Measurements from ENCODE around the gene P2RX5.

Gene P2RX5

DNA sequence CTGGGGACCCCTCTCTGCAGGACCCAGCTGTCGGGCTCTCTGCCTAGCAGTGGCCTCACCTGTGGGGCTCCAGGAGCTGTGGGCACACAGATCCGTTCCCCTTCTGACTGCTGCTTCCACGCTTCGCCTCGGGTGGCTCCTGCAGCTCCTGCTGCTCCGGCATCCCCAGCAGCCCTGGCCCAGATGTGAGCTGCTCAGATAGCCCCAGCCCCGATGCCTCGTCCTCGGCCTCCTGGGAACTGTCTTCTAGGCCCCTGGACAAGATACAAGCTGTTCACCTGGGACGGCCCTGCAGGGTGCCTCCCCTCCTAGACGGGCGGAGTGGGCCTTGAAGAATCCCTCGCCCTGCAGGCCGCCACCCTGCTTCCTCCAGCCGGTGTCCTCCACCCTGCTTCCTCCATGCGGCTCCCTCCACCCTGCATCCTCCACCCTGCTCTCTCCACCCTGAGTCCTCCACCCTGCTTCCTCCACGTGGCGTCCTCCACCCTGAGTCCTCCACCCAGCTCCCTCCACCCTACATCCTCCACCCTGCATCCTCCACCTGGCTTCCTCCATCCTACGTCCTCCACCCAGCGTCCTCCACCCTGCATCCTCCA, 16.3 kb downstream of the P2RX5 start:
- DNase-seq, result no peak

DNA sequence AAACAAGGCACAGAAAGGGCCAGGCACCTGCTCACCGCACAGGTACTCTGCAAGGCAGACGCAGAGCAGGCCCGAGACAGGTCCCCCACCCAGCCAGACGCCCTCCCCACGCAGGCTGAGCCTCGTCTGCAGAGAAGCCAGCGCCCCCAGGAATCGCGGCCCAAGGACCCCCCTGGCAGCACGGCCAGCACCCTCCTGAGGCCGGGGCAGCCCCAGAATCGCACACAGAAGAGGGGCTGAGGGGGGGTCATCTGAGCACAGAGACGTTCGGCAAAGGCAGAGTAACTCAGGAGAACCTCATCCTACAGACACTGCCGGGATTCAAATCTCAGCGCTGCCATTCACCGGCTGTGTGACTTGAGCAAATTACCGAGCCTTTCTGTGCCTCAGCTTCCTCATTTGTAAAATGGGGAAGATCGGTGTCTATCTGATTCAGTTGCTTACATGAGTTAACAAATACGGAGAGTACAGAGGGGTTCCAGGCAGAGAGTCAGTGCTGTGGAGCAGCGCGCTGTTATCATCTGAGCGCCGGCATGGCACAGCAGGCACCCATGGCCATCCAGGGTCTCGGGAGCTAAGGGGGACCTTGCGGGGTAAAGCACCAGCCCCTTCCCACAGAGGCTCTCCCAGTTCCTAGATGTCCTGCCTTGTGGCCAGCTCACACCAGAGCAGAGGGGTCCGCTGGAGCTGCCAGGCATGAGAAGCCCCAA, 17.0 kb downstream of the P2RX5 start:
- no peak for DNase-seq

- peak; percentile 75 to 87 for DNase-seq
Measured at GRCh38 chr17:3678095-3678820, 17.7 kb downstream of the P2RX5 start.

DNA sequence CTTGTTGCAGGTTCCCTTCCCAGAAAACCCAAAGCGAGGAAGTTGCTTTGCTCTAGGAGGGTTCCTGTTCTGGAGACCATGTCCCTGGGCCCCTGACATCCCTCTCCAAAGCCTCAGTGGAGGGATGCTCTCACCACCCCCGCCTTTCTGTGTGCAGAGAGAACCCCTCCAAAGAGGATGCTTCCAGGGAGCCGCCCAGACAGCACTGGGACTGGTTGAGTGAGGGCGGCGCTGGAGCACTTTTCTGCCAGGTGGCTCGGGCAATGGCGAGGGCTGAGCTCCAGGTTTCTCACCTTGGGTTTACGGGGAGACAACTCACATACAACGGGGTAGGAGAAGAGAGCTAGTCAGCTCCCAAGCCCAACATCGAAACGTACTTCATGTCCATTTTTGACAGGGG, 20.1 kb downstream of the P2RX5 start:
- DNase-seq, result no peak

DNA sequence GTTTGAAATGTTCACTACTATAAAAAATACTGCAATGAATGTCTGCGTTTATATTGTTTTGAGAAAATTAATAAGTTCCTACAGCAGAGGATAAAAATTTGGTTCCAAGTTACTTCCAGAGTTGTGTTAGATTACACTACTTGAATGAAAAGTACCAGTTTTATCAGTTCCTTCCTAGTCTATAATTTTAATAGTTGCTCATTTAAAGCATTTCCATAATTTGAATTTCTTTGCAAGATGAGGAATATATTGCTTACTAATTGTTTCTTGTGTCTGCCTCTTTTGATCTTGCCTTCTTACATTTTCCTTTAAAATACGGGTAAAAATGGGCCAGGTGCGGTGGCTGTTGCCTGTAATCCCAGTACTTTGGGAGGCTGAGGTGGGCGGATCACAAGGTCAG, 23.4 kb downstream of the P2RX5 start:
- no peak for DNase-seq

GRCh38 chr17:3669548-3669947, 26.4 kb downstream of the P2RX5 start:
- DNase-seq, result no peak

GRCh38 chr17:3669085-3669347, 26.9 kb downstream of the P2RX5 start:
- no peak for DNase-seq

DNA sequence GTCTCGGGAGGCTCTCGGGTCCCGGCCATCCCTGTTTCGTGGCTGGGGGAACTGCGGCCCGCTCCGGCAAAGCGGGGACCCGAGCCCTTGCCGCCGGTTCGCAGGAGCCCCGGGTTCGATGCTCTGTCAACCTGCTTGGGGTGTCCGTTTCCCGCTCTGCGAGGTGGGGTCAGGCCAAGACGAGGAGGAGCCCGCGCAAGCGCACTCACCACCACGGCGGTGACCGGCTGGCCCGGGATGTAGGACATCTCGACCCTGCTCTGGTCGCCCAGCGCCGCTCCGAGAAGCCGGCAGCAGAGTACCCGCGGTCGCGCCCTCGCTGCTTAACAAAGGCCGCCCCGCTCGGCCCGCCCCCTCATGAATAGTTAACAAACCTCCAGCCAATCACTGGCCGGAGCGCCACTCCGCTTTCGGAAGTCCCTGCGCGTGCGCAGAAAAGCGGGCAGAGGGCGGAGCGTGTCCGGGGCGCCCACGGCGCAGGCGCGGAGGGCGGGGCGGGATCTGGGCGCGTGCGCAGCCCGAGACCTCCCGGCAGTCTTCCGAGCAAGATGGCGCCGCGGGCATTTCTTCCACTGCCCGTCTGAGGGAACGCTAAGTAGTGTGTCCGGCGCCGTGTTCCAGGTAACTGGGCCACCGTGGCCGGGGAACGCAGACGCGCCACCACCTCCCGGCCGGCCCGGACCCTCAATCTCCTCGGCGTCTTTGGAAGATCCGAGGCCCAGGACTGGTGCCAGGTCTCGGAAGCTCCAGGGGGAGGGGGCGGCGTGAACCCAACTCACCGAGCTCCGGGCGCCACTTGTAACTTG, 27.5 kb downstream of the P2RX5 start, which contains the start of the genes EMC6 and TAX1BP3:
Gene EMC6, plus strand, starts transcription at position 534 of the 806 bp plus-strand sequence. CDS start 335 bp downstream, outside the sequence.
Gene TAX1BP3, minus strand, starts transcription at position 300 of the 806 bp plus-strand sequence. Its CDS starts 52 bp downstream, at position 248.
- peak; percentile 98 to 99 for DNase-seq

DNA sequence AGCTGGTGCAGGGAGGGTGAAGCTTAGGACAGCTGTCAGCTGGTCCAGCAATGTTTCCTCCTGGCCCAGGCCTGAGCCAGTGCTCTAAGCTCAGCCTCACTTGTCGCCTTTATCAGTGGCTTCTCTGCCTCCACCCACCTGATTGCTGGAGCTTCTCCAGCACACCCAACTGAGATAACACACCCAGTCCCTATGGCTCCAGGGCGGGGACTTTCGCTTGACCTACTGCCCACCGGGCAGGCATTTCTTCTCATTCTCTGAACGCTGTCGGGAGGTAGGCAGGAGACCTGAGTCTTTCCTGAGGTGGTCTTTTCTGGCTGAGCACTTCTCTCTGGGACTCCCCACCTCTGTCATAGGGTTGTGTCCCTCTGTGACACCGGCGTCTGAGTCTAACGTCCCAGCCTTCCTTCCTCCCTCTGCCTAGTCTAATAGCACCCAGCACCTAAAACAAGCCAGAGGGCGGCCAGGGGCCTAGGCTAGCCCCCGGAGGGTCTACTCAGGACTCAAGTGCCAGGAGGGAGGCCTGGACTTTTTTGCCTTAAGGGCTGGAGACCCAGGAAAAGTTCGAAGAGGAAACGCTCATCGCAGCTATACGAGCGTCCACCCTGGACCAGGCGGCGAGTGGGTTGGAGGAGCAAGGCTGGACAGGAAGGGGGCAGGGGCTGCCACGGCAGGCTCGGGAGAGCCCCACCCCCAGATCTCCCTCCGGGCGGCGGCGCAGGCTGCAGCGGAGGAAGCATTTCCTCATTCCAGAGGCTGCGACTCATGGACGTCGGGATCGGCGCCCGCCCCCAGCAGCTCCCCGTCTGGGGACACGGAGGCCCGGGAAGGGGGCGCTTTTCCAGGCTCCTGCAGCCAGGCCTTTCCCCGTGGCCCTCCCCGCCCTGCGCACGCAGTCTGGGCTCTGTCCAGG, 28.3 kb downstream of the P2RX5 start:
- peak in 1 of 2 experiments; percentile 63 for DNase-seq

DNA sequence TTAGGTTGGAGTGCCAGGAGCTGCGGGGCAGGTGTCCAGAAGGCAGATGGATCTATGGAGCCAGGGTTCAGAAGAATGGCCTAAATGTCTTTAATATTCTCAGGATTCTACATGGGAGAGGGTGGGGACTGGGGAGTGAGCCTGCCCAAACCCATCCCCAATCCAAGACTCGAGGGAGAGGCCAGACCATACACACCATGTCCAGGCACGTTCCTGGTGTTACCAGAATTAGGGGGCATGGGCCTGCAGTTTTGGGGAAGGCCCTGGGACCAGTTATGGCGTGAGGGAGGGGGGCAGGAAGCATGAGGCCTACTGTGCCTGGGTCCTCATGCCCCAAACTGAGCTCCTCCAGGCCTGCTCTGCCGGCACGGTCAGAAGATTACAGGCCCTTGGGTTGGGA, 29.4 kb downstream of the P2RX5 start:
- DNase-seq, result no peak

GRCh38 chr17:3665834-3666233, 30.1 kb downstream of the P2RX5 start:
- no peak for DNase-seq

DNA sequence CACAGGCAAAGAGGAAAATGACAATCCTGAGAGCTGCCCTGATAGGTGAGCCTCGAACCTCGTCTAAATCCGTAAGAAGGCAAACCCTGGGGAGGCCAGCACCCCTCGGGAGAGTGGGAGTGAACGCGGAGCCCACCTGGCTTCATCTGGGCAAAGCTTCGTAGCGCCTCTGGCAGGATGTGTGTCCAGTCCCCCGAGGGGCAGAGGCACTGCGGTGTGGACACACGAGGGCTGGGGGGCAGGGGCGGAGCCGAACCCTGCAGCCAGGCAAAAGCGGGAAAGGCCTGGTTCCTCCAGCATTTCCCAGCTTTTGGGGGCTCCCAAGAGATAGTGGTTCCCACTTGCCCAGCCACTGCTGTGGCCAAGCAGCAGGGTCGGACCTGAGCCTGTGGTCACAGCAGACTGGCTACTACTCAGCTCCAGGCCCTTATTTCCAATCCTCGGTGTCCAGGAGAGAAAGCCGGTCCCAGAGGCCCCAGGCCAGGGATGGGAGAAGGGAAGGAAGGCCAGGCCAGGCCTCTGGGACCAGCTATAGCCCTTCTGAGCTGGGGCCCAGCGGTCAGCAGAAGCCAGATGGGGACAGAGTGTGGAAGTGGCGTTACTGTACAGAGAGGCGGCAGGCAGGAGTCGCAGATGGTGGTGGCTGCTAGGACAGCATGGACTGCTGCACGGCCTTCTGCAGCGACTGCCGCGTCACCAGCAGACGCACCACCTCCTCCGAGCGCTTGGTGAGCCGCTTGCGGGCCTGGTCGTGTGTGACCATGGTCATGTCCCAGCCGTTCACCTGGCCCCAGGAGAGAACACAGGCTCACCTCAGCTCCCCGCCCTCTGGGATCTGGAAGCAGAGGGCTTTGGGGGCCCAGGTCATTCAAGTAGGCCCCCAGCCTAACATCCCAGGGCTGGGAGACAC, 32.6 kb downstream of the P2RX5 start:
- no peak for DNase-seq

DNA sequence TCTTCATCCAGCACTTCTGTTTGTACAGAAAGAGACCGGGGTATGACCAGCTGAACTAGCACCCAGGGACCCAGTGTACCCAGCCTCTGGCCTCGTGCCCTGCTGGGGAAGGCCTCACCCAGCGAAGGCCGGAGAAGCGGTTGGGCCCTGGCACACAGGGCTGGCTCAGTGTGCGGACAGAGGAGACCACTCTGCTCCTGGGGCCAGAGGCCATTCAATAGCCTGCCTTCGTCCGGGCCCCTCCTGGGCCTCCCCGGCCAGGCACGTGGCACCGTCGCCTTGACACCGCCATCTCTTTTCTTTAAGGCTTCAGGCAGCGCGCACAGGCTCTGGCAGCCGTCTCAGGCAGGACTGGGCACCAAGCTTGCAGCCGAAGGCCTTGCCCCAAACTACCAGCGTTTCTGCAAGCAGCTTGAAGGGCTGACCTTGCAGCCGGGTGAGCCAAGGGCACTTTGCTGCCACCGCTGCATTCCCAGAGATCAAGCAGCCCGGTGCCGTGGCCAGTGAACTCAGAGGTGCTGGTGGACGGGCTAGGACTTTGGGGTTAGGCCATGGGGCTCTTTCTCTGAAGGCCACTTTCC, 35.6 kb downstream of the P2RX5 start:
- no peak for DNase-seq

- no peak for DNase-seq
Measured at GRCh38 chr17:3659541-3660111, 36.3 kb downstream of the P2RX5 start.

DNA sequence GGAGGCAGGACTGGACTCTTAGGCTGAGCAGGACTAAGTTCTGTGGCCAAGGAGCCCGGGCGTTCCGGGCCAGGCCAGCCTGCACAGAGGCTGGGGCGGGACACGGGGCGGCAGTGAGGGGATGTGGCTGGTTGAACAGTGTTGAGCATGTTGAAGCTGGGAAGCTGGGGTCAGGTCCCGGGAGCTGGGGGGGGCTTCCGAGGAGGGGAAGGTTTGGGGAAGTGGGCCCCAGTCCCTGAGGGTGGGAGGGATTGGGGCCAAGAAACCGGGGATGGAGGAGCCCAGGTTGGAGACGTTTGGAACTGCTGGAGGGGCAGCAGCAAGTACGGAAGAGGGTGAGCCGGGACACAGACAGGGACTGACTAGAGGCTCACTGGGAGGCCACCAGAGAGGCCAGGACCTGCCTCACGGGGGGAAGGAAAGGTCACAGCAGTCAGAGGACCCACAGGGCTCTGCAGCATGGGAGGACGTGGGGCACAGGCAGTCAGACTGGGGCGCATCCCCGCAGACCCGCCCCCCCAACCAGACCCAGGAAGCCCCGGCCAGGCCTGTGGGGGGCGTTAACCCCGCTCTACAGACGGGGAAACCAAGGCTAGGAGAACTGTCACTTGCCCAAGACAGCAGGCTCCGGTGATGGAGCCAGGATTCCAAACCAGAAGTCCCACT, 37.0 kb downstream of the P2RX5 start:
- no peak for DNase-seq

- no peak for DNase-seq
Measured at GRCh38 chr17:3657874-3658783, 37.8 kb downstream of the P2RX5 start.

DNA sequence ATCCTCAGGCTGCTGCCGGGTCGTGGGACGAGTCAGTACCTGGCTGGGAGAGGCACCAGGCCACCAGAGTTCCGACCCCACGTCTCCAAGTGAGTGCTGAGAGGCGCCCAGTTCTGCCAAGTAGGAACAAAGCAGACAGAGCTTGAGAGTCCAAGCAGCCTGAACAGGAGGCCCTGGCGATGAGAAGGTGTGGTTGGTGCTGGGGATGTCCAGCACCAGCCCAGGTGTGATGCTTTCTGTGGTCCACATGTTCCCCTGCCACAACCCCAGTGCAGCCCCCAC, 38.4 kb downstream of the P2RX5 start:
- DNase-seq, result no peak

- DNase-seq, result no peak
Measured at GRCh38 chr17:3656755-3657587, 39.0 kb downstream of the P2RX5 start.
